ENCODE data around the gene FBXO8.

Gene FBXO8

DNA sequence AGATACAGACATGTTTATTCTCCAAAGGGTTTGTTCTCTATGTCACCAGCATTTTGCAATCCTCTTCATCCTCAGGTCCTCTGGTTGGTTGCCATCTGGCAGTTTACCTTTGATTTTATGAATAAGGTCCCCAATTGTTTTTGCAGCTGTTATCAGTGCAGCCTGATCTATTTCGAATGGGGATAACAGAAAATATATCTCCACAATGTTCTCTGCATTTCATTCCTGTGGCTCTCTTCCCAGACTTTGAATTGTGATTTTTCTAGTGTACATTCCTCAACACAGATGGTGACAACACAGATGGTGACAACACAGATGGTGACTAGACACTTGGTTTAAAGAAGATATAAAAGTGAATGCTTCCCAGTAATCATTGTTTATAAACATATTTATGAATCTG is 74.1 kb downstream of the FBXO8 start:
- no peak for DNase-seq (ENCODE audit: low spot score)

DNA sequence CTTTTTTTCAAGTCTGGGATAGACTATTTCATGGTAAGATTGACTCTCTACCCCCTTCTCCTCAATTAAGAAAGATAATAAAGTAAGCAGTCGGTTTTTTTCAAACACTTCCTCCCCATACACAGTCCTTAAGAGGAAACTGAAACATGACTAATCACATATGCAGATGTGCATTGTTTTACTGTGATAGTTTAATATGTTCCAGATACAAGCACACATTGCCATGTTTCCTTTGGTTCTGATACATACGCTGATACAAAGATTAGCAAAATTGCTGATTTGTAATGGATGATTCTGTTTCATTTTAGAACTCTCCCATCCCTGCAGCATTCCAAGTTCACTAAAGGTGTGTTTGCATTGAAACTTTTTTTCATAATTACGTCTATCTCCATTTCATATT is 76.1 kb downstream of the FBXO8 start:
- no peak for DNase-seq (ENCODE audit: low spot score)

DNA sequence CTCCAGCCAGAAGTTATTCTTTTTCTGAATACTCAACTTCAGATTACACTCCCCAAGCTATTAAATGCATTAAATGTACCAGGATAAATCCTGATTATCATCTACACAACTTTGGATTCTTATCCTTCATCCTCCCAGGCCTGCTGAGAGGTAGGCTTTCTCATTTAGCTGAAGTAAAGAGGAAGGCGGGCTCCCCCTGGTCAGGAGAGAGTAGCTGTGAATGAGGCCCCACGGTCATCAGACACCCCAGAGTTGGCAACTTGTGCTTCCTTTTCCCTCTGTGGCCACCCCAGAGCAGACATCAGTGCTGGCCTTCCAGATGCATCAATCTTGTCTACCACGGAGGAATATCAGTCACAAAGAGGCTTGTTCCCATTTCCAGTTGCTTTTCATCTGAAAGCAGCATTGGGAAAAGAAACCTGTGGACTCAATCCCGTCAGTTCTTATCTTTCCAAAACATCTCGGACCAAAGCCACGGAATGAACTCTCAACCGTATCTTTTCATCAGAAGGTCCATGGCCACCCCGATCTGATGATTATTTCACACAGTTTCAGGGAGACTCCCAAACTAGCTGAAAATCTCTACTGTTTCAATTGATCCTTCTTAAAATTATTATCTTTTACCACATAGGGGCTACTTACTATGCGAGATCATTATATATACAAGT is 79.2 kb downstream of the FBXO8 start:
- DNase-seq (ENCODE audit: low spot score): no peak

DNA sequence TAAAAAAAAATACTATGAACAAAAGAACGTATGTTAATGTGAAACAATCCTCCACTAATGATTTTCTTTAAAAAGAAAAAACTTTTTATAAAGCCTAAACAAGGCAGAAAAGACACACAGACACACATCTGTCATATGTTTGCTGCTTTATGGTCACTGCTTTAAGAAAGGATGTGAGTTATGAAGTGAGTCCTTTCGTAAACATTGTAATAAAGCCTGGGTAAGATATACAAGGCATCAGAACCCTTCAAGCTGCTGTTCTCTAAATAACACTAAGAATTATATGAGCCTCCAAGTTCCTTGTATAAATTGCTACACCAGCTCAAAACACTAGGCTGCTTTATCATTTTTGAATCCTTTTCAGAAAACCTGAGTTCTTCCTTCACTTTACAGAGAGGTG is 81.6 kb downstream of the FBXO8 start:
- DNase-seq (ENCODE audit: low spot score): no peak

DNA sequence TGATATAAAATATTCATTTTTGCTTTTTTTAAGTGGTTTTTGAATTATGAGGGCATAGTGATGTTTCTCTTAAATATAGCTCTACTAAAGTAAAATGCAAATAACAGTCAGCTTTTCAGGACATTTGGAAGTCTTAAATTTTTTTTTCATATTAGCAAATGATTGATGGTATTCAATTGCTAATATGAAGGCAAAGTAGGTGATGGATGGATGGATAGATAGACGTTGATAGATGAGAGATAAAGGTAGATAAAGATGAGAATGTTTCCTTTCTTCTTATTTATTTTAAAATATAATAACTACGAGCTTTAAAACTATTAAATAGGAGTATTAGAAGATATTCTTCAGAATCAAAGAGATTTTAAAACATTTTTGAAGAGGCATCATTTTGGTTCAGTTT is 83.7 kb downstream of the FBXO8 start:
- DNase-seq (ENCODE audit: low spot score): no peak

DNA sequence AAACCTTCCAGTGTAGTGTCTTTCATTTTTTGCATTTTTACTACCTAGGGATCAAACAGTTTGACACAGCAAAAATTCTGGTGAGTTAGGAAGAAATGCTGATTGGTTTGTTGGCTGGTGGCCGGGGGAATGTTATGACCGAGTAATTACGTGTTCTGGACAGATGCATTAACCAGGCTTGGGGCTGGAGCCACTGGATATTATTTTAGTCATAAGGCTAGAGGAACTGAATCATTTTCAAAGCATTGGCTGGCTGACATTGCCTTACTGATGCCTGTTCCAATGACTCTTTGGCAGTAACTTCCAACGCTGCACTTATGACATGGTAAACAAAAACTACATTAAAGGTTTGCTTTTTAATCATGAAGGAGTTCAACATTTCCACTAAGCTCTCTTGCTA is 84.6 kb downstream of the FBXO8 start:
- no peak for DNase-seq (ENCODE audit: low spot score)

DNA sequence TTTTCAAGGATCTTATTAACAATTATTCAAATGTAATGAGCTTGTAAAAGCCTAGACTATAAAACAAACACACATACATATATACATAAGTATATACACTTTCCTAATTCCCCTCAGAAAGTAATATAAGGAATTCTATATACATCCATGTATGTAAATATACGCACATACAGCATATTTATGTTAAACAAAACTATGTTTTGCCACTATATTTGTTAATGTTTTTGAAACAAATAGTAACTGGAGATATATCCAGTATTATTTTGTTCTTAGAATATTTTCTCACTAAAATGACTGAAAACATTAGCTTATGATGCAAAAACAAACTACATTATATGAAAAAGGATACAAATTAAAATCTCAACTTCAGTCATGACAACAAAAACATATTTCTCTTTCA is 85.1 kb downstream of the FBXO8 start:
- DNase-seq (ENCODE audit: low spot score): no peak

DNA sequence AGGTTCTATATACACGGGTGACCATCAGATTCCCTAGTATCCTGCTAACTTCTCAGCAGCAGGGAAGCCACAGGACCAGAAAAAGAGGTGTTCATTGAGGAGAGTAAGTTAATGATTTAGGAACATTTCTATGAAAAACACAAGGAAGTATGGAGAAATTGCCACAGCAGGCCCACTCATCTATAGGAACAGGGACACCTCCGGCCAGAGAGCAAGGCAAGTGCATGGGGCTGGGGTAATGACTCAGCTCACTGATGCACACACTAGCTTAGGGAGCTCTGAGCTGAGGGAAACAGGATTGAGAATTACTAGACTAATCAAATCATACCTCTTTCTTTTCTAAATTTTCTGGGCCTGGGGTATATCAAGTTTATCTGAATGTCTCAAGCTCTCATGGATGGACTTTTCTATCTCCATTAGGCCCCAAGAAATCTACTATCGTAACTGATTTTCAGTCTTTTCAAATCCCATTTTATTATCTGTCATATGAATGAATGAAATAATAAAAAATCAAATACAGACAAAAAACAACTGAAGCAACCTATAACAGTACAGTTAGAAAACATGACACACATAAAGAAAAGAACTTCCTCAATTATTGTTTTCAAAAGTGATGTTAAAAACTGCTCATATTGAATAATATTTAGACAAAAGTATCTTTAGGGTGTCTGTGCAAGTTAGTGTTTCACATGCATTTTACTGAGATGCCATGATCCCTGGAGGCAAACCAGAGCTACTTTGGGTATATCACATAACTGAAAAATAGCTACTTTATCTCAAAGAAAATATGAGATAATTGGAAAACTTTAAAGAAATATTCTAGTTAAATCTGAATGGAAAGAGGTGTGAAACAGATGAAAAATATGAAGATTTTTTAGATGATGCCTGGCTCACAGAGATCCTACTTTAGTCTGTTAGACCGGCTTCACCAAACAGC is 89.8 kb downstream of the FBXO8 start:
- no peak for DNase-seq (ENCODE audit: low spot score)

DNA sequence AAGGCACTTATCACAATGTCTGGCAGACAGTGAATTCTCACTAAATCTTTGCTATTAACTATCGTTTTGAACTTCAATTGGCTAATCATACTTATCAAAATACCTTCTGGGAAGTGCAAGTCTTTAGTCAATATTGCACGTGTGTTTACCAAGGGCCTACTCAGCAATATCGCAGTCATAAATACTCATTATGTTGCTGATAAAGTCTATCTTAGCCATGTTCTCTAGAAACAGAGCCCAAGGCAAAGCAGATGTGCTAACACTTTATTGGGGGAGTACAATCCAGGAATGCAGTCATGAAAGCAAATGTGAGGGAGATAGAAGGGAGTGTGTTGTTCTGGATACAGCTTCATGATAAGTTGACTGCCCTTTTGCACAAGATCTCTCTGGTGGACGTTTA is 90.5 kb downstream of the FBXO8 start:
- no peak for DNase-seq (ENCODE audit: low spot score)

DNA sequence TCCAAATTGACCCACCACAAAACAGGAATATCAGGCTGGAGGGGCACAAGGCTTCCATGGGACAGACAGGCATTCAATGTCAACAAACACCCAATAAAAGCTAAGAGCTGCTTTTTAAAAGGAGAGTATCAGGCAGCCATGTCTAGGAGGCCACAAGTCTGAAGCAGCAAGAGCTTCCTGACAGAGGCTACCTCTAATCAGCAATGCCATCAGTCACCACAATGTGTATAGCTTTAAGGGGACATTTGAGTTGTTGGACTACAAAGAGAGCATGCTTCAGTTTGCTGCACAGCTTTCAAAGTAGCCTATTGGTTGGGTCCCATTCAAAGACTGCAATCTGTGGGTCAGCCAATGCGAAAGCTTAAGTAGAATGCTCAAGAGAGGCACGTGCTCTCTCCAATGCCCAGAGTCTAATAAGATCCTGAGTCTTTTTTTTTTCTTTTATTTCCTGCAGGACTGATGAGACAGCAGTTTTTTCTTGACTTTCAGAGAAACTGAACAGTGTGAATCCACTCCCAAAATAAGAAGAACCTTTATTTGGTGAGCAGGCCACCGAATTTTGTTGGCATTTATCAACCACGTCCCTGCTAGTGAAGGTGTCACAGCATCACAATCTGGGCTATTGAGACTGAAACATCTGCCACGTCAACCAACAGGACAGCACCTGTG is 92.5 kb downstream of the FBXO8 start:
- no peak for DNase-seq (ENCODE audit: low spot score)

DNA sequence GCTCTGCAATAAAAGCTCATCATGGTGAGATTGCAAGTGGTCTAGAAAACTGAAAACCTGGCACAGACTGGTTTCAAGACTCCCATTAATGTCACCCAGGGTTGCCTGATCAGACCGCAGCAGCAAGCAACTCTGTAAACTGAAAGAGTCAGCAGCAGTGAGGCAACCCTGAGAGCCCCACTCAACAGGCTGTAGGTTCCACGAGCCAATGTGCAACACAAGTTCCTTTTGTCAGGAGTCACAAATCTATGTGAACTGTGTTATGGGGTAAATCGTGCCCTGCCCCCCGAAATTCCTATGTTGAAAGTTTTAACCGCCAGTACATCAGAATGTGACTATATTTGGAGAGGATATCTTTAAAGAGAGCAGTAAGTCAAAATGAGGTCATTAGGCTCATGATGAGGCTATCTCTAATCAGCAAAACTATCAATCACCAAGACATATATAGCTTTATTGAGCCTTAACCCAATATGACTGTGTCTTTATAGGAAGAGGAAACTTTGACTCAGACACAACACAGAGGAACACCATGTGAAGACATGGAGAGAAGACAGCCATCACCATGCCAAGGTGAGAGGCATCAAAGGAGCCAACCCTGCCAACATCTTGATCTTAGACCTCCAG is 94.0 kb downstream of the FBXO8 start:
- no peak for DNase-seq (ENCODE audit: low spot score)
